Nucleus accumbens (tissue), 56 donors: ENCODE measurements around the gene TKT.

Source experiments
- DNase-seq, 56 donors: peaks; one replicate each; lab custom pipeline; 2025; lab: John Stamatoyannopoulos, UW

TKT gene

DNA sequence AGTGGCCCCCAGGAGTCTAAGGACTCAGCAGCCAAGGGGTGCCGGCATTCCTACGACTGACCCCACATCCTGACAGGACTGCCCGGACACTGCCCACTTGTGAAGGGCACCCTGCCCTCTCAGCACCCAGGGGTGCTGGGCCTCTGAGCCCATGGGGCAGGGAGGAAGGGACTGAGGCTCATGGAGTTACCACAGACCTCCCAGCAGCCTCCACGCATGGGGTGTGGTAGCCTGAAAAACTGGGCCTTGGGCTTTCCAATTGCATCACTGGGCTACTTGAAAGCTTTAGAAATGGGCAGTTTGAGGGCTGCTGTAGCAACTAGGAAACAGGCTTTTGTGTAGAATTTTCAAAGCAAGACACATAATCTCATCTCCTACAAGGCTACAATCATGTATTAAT is 13.2 kb downstream of the TKT start:
- DNase-seq = no peak

DNA sequence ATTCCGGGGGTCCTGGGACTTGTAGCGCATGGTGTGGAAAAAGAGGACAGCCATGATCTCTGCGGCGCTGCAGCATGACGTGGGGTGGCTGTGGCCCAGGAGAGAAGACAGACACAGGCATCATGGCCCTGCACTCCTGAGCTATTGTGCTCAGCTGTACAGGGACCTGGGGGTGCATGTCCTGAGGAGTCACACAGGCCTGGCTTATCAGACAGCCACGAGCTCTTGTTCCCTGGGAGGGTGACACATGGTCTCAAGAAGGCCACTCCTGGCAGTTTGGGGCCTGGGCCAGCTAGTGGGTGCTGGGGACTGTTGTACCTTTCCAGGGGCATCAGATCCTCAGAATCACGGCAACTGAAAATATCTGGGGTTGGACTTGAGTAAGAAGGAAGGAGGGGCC is 13.7 kb downstream of the TKT start:
- no peak for DNase-seq

GRCh38 chr3:53240989-53241972 is 14.5 kb downstream of the TKT start:
- no peak for DNase-seq

- no peak for DNase-seq
These were observed 16.0 kb downstream of the TKT start for GRCh38 chr3:53239800-53240199.

DNA sequence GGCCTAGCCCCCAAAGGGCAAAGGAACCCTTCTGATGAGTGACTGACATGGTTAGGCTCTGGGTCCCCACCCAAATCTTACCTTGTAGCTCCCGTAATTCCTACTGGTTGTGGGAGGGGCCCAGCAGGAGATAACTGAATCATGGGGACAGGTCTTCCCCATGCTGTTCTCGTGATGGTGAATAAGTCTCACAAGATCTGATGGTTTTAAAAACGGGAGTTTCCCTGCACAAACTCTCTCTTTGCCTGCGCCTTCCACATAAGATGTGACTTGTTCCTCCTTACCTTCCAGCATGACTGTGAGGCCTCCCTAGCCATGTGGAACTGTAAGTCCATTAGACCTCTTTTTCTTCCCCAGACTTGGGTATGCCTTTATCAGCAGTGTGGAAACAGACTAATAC is 16.9 kb downstream of the TKT start:
- DNase-seq = no peak

DNA sequence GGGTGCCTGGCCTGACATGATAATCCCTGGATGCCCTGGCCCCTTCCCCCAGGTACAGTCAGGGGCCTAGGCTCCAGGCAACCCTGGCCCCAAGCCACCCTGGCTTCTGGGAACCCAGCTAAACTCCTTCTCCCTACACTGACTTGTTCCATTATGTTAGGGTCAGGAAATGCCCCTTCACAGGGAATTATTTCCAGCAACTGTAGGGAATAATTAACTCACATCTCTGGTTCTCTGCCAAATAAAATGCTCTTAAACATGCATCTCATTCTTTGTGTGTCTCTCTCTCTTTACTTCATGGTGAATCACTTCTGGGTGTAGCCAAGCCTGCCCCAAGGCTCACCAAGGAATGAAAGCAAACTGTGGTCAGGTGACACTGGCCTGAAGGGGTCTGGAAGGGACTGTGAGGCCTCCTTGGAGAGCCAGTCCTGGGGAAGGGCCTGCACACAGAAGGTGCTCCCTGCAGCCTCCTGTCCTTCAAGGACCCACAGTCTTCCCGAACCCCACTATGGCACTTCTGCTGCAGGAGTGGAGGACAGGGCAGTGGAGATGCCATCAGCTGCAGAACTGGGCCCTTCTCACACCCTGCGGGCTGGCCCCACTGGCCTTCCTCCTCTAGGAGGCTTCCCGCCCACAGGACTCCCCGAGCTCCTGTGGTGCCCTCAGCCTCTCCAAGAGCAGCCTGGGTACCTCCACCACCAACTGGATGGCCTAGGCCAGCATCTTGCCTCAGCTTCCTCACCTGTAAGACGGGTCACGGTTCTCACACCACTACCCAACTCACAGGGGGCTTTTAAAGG is 17.6 kb downstream of the TKT start:
- no peak for DNase-seq

- peak in 28 of 56 donors; percentile 7 to 76 (median 28) for DNase-seq
These were observed 19.5 kb downstream of the TKT start for GRCh38 chr3:53236112-53236841.

GRCh38 chr3:53235545-53235944 is 20.3 kb downstream of the TKT start:
- no peak for DNase-seq

GRCh38 chr3:53234841-53235232 is 21.0 kb downstream of the TKT start:
- DNase-seq = no peak

DNA sequence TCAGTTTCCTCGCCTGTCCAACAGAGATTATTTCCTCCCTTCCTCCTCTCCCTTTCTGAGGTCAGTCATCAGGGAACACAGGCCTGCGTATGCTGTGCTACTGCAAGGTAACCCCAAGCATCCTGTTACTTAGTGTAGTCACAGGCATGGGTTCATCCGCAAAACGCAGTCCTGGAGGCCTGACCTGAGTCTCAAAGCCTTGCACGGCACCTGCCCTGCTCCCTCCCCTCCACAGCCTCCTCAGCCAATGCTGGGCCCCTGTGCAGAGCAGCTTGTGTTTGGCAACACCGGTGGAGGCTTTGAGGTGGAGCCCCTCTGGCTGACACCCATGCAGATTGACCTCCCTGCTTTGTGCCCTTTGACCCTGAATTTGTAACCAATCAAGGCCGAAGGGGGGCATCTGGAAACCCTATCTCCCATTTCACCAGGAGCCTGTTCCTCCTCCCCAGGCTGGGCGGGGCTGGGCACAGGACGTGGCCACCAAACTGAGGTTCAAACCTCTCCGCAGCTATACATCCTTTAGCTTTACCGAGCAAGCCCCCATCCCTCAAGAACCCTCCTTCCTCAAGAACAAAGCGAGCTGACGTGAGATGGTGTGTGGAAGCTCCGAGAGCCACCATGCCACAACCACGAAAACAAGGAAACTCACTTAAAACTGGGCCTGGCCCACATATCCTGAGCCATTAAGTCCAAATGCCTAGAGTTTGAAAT is 21.5 kb downstream of the TKT start:
- DNase-seq = no peak

DNA sequence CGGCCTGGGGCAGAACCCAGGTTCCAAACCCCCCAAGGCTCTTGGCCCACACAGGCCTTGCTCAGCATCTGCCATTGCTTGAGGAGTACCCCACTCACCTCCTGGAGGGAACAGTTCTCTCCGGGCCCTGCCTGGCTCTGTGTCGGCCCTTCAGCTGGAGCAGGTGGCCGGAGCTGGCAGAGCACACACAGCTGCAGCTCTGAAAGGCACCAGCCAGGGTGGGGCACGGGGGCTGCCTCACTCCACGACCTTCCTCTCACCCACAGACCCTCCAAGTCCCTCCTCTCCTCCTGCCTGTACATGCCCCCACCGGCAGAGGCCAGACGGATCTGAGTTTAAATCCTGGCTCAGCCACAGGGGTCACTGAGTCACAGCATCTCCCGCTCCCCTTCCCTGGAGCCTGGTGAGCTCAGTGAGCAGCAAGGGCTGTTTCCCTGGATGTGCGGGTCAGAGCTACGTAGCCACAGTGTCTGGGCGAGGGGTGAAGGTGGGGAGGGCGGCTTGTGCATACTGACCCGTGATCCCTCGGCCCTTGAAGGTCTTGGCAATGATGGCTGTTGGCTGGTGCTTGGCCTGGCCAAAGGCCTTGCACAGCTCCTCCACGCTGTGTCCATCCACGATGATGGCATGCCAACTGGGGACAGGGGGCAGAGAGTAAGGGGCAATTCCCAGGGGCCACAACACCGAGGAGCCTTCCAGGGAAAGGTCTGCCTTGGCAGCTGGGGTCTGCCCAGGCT is 23.0 kb downstream of the TKT start:
- DNase-seq = no peak

DNA sequence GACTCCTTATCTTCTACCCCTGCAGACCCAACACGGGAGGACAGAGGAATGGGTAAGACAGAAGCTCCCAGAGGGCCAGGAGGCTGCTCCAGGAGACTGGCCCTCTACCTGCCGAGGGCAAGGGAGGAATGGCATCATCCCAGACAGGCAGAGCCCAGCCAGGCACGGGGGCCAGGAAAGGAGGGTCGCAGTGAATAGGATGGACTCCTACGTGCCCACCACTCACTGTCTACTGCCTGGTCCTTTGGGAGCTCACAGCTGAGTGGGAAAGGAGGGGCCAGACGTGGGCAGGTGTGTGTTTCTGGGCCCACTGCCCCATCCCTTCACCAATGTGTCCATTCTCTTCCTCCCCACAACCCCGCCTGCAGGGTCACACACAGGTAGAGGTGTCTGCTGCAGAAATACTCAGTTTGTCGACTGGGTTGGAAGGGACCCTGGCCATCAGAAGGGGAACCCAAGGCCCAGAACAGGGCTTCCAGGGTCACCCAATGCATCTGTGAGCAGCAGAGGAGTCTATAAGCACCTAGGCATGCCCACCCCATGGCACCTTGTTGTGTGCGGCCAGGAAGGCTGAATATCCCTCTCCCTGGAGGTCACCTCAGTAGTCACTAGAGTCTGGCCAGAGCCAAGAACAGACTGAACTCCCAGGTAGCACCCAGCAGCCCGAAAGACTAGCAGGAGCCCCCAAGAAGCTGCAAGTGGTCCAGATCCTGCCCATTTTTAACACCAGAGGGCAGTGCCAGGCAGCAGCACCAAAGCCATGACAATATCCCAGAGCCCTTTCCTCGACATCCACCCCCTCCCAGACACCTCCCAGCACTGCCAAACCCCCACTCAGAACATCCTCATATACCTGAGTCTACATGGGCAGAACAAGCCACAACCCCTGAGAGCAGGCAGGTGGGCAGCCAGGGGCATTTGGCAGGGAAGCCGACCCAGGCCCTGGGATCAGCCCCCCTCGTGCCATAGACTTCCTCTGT is 24.0 kb downstream of the TKT start:
- no peak for DNase-seq

GRCh38 chr3:53230789-53231188 is 25.0 kb downstream of the TKT start:
- no peak for DNase-seq

- DNase-seq = no peak
These were observed 25.7 kb downstream of the TKT start for GRCh38 chr3:53230041-53230621.

GRCh38 chr3:53229606-53230005 is 26.2 kb downstream of the TKT start:
- DNase-seq = no peak

GRCh38 chr3:53229171-53229570 is 26.7 kb downstream of the TKT start:
- no peak for DNase-seq

DNA sequence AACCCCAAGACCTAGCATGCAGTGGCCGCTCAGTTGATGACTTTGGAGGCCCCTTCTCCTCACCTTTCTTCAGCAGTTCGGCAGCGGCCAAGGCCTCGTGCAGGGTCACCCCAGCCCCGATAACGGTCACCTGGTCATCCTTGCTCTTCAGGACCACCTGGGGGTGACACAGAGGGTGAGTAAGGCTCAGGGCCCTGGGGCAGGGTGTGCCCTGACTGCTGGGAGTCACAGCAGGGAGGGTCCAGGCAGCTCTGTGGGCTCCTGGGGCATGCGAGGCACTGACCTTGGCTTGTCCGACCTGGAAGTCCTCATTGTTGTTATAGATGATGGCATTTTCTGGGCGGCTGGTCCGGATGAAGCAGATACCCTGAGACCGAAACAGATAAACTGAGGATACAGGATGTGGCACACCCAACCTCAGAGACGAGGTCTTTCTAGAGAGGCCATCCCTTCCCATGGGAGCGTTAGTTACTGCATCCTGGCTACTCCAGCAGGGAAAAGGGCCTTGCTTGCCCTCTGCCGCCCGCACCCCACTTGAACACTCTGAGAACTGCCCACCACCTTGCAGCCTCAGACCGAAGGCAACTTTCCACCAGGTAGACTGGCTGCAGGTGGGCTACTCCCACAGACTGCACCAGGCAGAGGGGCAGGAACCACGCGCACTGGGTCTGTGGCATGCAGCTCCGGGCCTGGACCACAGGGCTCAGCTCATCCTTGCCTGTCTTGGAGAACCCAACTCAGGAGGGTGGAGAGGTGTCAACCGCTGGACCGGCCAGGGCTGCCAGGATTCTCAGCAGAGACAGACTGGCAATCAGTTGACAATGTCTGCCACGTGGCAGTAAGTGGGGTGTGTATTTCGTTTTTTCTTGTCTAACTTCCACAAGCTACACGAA is 27.6 kb downstream of the TKT start:
- DNase-seq = no peak
